Stomach (tissue), 4 donors: ENCODE results near the gene RAPSN.

Source experiments
- EP300 ChIP-seq: sonication (generic); formaldehyde crosslinking; IDR thresholded peaks from one replicate; pipeline ENCODE4 v1.6.1; 2017; ENCODE audit warnings: antibody characterized with exemption
- POLR2A ChIP-seq, 4 donors: fragments of 450-650 bp; IDR thresholded peaks; one replicate each; pipeline ENCODE4 v1.6.1; 2016; ENCODE audit warnings: antibody characterized with exemption in 4 of 4, control low read depth in 2 of 4, mild to moderate bottlenecking in 1 of 4, moderate library complexity in 1 of 4
- POLR2AphosphoS5 ChIP-seq, 3 donors: sonication (generic); formaldehyde crosslinking; IDR thresholded peaks; one replicate each; pipeline ENCODE4 v1.6.1; 2016; ENCODE audit warnings: antibody characterized with exemption in 3 of 3
- TF ChIP-seq, protein P1 (sequence below), 7 experiments: fragments of 450-650 bp in 4 of 7; fragments of 200-600 bp in 3 of 7; sonication (generic) in 3 of 7; IDR thresholded peaks; one replicate each; pipeline ENCODE4 v1.5.1; 2016 to 2019; ENCODE audit warnings: antibody characterized with exemption in 7 of 7, control low read depth in 2 of 7, mild to moderate bottlenecking in 1 of 7

- TF ChIP-seq, protein P1, sequence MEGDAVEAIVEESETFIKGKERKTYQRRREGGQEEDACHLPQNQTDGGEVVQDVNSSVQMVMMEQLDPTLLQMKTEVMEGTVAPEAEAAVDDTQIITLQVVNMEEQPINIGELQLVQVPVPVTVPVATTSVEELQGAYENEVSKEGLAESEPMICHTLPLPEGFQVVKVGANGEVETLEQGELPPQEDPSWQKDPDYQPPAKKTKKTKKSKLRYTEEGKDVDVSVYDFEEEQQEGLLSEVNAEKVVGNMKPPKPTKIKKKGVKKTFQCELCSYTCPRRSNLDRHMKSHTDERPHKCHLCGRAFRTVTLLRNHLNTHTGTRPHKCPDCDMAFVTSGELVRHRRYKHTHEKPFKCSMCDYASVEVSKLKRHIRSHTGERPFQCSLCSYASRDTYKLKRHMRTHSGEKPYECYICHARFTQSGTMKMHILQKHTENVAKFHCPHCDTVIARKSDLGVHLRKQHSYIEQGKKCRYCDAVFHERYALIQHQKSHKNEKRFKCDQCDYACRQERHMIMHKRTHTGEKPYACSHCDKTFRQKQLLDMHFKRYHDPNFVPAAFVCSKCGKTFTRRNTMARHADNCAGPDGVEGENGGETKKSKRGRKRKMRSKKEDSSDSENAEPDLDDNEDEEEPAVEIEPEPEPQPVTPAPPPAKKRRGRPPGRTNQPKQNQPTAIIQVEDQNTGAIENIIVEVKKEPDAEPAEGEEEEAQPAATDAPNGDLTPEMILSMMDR (IDR thresholded peaks at IDR 0.05), result no peak
- TF ChIP-seq POLR2A (IDR thresholded peaks at IDR 0.05), result no peak
- no peak for TF ChIP-seq POLR2AphosphoS5 (IDR thresholded peaks at IDR 0.05)
- TF ChIP-seq EP300, result no peak
These were observed 4.4 kb upstream of the RAPSN start for GRCh38 chr11:47453365-47453764.
